ENCODE data around the gene BRK1.
A peak's percentile ranks its signal among the peaks of the same experiment; 100 is the strongest.
"Not testable (repeated sequence)": the region's sequence is repeated elsewhere in the genome, so short reads cannot be mapped to it uniquely, and the experiment has no call there.

BRK1 gene

GRCh38 chr3:10145685-10146084, 30.2 kb downstream of the BRK1 start:
- no peak for DNase-seq

- DNase-seq = no peak
These were observed 33.8 kb downstream of the BRK1 start for GRCh38 chr3:10149226-10149625.

GRCh38 chr3:10150987-10151386, 35.5 kb downstream of the BRK1 start:
- no peak for DNase-seq

DNA sequence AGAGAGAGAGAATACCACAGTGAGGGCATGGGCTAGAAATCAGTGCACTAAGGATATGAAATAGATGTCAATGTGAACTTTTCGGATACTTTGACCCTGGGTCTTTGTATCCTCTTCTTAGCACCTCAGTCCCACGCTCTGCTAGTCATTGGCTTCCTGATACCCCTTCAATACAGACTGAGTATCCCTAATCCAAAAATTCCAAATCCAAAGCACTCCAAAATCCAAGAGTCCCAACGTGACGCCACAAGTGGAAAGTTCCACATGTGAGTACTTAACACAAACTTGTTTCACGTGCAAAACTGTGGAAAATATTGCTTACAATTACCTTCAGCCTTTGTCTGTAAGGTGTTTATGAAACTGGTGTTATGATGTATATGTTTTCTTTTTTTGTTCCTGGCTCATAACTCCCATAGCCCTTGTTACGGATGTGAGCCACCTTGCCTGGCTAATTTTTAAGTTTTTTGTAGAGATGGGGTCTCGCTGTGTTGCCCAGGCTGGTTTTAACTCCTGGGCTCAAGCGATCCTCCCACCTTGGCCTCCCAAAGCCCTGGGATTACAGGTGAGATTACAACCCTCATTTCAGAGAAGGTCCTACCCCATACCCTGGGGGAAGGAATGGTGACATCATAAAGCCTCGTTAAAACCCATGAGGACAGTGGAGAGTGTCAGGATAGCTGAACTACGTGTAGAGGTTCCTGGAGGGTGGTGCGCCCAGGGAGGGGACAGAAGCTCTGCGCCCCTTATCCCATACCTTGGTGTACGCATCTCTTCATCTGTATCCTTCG, 39.1 kb downstream of the BRK1 start:
- no peak for DNase-seq

- no peak for DNase-seq
These were observed 39.6 kb downstream of the BRK1 start for GRCh38 chr3:10155123-10155472.

GRCh38 chr3:10155658-10156057, 40.2 kb downstream of the BRK1 start:
- DNase-seq = no peak

DNA sequence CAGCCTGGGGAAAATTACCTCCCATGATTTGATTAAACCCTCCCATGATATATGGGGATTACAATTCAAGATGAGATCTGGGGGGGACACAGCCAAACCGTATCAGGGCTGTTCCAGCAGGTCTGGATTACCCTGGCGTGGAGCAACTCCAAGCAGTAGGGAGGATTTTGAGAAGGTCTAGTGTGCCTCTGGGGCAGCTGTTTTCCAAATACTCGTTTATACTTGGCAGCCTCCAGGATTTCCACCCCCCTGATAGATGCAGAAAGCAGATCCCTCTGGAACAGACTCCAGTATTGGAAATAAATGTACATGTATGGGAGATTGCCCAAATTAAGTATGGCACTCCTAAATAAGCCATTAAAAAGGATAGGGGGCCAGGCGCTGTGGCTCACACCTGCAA, 41.6 kb downstream of the BRK1 start:
- DNase-seq = no peak

- not testable (repeated sequence) for DNase-seq
These were observed 43.1 kb downstream of the BRK1 start for GRCh38 chr3:10158555-10158954.

DNA sequence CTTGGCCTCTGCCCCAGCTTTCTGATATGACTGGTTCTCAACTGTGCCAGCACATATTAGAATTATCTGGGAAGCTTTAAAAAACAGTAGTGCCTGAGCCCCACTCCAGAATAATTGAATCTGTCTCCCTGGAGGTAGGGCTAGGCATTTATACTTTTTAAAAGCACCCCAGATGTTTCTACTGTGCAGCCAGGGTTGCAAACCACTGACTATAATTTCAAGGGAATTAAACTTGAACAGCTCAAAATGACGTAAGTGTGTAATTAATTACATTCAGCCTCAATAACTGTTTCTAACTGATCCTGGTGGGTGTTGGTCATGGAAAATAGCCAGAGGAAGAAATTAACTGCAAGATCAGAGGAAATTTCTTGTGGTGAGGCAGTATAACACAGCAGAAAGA, 44.9 kb downstream of the BRK1 start:
- DNase-seq = peak; percentile 87

DNA sequence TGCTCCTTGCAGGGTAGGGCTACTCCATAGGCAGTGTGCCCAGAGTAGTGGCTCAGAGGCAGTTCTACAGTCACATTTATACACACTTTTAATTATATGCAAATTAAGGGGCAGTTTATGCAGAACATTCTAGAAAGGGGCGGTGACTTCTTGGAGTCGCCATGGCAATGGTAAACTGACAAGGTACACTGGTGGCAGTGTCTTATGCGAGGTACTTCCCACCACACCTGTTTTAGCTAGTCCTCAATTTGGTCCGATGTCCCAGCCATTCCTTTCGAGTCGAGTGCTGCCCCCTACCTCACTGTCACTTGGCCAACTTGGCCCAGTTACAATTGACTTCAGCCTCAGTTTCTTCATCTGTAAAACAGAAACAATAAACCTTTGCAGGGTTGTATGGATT, 45.5 kb downstream of the BRK1 start:
- DNase-seq = no peak

DNA sequence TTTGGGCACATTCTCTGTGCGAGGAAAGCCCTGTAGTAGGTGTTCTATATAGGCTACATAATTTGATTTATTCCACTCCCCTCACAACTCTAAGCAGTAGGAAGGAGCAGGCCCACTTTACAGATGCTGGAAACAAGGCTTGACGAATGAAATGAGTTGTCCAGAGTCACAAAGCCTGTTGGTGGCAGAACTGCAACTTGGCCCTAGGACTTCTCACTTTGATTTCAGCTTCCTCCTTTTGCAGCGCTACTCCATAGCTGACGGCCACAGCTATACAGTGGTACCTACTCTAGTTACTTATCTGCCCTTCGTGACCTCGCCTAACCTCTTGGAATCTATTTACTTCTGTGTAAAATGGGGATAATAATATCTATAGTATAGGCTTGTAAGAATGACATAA, 46.7 kb downstream of the BRK1 start:
- DNase-seq = no peak

GRCh38 chr3:10164201-10164545, 48.7 kb downstream of the BRK1 start:
- not testable (repeated sequence) for DNase-seq

DNA sequence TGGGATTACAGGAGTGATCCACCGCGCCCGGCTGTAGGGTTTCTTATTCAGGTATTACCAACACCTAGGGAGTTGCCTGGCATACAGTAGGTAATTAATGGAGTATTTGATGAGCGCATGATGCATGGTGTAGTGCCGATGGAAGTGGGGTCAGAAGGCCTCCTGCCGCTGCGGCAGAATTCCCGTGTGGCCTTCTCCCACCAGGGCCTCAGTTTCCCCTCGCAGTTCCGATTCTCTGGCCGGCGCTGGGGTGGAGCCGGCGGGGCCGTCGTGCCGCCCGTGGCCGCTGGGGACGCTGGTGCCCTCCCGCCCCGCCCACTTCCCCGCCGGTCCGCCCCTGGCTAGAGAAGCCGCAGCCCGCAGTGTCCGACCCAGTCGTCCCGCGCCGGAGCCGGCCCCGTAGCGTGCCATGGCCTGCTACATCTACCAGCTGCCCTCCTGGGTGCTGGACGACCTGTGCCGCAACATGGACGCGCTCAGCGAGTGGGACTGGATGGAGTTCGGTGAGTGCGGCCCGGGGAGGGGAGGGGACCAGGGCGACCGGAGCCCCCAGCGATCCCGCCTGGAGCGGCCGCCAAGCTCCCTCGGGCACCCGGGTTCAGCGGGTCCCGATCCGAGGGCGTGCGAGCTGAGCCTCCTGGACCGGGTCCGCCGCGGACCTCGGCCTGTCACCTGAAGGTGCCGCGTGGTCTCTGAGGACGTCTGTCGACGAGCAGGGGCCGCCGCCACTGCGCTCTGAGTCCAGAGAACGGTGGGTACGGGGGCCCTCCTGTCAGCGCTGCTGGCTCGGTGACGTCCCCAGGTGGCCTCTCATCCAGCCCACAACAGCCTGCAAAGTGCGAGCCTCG, 49.3 kb downstream of the BRK1 start, which contains the start of gene IRAK2:
Gene IRAK2 (plus strand): TSS at position 374 of the 848 bp plus-strand sequence. CDS start 36 bp downstream, at position 410.
- peak; percentile 47 for DNase-seq

GRCh38 chr3:10166213-10166604, 50.7 kb downstream of the BRK1 start:
- DNase-seq = no peak

DNA sequence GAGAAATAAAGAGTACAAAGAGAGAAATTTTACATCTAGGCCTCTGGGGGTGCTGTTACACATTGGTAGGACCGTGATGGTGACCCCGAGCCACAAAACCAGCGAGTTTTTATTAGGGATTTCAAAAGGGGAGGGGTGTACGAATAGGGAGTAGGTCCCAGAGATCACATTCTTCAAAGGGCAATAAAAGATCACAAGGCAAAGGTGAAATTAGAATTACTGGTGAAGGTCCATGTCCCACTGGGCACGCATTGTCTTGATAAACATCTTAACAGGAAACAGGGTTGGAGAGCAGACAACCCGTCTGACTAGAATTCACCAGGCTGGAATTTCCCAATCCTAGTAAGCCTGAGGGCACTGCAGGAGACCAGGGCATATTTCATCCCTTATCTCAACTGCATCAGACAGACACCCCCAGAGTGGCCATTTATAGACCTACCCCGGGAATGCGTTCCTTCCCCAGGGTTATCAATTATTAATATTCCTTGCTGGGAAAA, 53.6 kb downstream of the BRK1 start:
- DNase-seq = no peak

GRCh38 chr3:10170915-10171478, 55.5 kb downstream of the BRK1 start:
- no peak for DNase-seq

DNA sequence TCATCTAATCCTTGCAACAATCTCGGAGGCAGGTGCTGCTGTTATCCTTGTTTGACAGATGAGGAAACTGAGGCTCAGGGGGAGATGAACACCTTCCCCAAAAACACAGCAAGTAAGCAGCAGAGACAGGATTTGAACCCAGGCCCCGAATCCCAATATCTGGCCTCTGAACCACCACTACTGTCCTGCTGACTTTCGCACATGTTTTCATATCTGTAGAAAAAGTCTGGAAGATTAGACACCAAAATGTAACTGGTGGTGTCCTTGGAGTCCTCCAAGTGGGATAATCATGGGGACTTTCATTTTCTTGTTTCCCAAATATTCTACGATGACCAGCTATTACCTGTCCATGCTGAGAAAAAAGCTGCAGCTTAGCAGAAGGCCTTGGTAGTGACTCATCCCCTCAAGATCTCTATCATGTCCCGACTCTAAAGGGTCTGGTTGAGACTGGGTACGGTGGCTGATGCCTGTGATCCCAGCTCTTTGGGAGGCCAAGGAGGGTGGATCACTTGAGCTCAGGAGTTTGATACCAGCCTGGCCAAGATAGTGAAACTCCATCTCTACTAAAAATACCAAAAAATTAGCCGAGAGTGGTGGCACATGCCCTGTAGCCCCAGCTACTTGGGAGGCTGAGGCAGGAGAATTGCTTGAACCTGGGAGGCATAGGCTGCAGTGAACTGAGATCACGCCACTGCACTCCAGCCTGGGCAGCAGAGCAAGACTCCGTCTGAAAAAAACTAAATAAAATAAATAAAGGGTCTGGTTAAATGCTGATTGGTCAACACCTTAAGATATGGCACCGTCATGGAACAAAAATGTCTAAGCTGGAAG, 57.8 kb downstream of the BRK1 start:
- DNase-seq = no peak

- DNase-seq = peak; percentile 58
These were observed 58.5 kb downstream of the BRK1 start for GRCh38 chr3:10173926-10174435.

GRCh38 chr3:10175334-10175733, 59.9 kb downstream of the BRK1 start:
- DNase-seq = not testable (repeated sequence)

DNA sequence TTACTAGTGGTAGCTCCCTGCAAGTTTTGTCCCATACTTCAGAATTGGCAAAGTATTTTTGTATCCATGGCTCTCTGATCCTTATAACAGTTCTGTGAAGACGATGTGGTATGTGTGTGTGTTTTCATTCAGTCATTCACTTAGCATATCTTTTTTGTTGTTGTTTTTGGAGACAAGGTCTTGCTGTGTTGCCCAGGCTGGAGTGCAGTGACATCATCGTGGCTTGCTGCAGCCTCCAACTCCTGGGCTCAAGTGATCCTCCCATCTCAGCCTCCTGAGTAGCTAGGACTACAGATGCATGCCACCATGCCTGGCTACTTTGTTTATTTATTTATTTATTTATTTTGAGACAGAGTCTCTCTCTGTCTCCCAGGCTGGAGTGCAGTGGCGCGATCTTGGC, 60.7 kb downstream of the BRK1 start:
- not testable (repeated sequence) for DNase-seq
